ENCODE measurements around the gene ERV3-1.
A peak's percentile ranks its signal among the peaks of the same experiment; 100 is the strongest.
"Not testable (repeated sequence)": the region's sequence is repeated elsewhere in the genome, so short reads cannot be mapped to it uniquely, and the experiment has no call there.

The ERV3-1 gene, protein sequence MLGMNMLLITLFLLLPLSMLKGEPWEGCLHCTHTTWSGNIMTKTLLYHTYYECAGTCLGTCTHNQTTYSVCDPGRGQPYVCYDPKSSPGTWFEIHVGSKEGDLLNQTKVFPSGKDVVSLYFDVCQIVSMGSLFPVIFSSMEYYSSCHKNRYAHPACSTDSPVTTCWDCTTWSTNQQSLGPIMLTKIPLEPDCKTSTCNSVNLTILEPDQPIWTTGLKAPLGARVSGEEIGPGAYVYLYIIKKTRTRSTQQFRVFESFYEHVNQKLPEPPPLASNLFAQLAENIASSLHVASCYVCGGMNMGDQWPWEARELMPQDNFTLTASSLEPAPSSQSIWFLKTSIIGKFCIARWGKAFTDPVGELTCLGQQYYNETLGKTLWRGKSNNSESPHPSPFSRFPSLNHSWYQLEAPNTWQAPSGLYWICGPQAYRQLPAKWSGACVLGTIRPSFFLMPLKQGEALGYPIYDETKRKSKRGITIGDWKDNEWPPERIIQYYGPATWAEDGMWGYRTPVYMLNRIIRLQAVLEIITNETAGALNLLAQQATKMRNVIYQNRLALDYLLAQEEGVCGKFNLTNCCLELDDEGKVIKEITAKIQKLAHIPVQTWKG

DNA sequence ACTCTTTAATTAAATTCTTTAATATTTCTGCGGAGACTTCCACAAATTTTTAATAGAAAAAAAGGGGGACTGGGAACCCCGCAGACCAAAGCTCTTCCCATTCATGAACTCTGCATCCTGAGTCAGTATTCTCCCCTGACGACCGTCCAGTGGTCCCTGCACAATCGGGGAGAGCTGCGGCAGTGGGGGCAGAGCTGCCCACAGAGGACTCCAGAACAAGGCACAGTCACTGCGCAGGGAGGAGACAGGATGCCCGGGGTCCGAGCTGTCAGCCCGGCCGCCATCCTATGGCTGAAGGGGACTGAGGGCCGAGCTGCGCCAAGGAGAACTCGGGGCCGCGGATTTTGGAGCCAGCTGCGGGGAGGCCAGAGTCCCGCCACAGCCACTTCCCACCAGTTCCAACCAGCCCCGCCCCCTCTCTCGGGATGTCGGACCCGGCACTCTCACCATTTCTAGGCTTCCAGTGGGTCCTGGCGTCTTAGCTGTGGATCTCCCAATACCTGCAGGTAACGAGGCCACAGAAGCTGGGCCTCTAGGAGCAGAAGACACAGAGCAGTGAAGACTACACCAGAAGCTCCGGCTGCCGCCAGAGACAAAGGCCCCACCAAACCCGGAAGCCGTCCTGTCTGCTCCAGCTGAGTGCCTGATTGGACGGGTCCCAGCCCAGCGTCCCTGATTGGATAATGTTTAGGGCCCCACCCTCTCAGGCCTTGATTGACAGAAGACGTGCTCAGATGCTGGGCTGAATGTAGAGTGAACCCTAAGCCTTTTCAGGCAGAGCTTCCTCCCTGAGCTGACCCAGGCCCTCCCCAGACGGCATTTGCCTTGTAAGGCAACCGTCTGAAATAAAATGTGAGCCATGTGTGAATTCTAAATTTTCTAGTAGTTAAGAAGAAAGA, at the start of gene ERV3-1:
Gene ERV3-1 (minus strand): TSS at position 594 of the 899 bp plus-strand sequence. CDS start 13,661 bp downstream, outside the sequence.
- DNase-seq (ENCODE audit: low read depth, low spot score): peak; percentile 98

DNA sequence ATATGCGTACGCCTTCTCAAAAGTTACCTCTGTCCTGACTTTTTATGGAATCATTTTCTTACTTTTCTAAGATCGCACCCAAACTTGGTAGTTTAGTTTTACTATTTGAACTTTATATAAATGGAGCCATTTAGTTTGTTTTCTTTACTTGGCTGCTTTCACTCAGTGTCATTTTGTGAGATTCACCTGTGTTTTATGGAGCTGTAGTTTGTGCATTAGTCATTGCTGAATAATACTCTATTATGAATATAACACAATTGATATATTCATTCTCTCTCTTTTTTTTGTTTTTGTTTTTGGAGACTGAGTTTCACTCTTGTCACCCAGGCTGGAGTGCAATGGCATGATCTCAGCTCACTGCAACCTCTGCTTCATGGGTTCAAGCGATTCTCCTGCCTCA, 49.3 kb upstream of the ERV3-1 start:
- not testable (repeated sequence) for DNase-seq (ENCODE audit: low read depth, low spot score)

DNA sequence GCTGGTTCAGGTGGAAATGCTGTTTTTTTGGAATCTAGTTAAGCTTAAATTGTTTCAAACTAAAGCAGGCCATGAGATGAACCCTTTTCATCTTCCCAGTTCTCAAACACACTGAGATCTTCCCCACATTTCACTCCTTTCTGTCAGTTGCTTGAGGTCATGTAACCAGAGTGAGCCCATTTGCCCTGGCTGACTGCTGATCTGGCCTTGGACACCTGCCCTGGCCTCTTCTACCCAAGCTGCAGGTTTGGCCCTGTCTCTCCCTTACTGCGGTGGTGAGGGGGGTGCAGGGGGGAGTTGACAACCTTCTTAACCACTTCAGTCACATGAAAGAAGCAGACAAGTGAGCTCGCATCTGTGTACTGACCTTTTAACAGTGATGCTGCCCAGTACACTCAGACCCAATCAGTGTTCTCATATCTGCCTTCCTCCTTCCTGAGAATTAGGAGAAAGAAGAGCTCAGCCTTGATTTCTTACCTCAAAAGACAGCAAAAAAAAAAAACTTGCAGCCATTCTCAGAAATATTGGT, 48.0 kb upstream of the ERV3-1 start:
- not testable (repeated sequence) for DNase-seq (ENCODE audit: low read depth, low spot score)

DNA sequence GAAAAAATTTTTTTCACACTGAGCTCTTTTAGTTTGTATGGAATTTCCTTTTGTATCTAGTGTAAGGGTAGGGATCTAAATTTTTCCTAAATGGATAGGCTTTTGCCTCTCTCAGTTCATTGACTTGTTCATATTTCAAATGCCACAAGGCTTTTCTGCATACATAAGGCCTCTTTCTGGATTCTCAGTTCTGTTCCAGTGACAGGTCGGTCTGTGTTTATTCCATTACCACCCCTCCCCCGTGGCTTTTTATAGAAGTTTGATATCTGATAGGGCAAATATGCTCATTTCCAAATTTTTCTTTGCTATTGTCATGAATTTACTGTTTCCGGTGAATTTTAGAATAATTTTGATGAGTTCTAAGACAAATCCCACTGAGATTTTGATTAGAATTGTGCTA, 45.2 kb upstream of the ERV3-1 start:
- not testable (repeated sequence) for DNase-seq (ENCODE audit: low read depth, low spot score)

DNA sequence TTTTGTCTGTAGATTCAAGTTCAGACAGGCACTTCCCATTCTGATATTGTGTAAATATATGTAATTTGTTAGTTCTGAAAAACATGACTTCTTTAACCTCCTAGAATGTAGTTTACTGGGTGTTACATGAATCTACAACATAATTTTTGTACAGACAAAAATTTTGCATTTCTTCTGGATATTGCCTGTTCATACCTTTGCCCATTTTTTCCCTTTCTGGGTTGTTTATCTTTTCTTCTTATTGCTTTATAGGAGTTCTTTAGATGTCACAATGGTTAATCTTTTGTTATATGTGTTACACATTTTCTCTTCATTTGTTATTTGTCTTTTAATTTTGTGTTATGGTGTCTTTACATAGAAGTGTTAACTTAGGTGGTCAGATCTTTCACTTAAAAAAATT, 44.7 kb upstream of the ERV3-1 start:
- DNase-seq (ENCODE audit: low read depth, low spot score): not testable (repeated sequence)

DNA sequence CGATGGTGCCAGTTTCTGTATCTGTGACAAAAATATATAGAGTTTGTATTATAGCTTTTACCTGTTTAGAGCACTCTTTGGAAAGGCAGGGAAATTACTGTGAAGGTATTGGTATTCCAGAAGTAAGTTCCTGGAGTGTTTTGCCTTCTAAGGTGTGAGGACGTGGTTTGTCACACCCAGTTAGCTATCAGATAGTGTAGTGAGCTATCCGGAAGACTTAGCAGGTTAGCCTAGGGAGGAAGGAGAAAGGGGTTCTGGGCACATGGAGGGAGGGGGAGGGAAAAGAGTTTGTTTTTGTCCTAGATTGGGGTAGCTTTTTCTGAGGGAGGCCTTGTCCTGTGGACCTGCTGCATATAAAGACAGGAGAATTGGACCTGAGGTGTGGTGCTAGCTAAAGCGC, 39.8 kb upstream of the ERV3-1 start:
- not testable (repeated sequence) for DNase-seq (ENCODE audit: low read depth, low spot score)

DNA sequence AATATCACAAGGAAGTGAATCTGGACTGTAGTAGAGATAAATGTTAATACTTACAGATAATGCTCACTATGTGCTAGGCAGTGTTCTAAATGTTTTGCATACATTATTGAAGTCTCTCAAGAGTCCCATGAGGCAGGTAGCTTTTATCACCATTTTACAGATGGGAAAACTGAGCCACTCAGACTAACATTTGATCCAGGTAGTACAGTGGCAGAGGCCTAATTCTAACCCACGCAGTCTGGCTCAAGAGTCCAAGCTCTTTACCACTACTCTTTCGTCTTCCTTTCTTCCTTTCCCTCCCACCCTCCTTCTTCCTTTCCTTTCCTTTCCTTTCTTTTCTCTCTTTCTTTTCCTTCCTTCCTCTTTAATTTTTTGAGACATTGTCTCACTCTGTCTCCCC, 39.1 kb upstream of the ERV3-1 start:
- DNase-seq (ENCODE audit: low read depth, low spot score): not testable (repeated sequence)

DNA sequence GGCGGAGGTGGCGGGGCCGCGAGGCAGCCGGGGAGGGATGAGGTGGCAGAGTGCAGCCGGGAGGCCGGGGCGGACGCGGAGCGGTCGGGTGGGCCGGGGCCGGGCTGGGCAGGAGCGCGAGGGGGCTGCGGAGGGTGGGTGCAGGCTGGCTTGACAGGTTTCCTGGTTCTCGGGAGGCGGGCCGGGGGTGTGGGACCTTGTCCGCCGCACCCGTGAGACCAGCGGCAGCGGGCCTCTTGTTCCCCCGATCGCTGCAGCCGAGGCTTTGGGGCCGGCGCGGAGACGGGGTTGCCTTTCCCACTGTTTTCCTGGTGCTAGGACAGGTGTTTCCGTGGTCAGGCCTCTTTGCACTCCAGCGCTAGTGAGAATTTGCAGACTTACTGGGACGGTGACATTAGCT, 32.3 kb upstream of the ERV3-1 start:
- peak; percentile 56 for DNase-seq (ENCODE audit: low read depth, low spot score)

DNA sequence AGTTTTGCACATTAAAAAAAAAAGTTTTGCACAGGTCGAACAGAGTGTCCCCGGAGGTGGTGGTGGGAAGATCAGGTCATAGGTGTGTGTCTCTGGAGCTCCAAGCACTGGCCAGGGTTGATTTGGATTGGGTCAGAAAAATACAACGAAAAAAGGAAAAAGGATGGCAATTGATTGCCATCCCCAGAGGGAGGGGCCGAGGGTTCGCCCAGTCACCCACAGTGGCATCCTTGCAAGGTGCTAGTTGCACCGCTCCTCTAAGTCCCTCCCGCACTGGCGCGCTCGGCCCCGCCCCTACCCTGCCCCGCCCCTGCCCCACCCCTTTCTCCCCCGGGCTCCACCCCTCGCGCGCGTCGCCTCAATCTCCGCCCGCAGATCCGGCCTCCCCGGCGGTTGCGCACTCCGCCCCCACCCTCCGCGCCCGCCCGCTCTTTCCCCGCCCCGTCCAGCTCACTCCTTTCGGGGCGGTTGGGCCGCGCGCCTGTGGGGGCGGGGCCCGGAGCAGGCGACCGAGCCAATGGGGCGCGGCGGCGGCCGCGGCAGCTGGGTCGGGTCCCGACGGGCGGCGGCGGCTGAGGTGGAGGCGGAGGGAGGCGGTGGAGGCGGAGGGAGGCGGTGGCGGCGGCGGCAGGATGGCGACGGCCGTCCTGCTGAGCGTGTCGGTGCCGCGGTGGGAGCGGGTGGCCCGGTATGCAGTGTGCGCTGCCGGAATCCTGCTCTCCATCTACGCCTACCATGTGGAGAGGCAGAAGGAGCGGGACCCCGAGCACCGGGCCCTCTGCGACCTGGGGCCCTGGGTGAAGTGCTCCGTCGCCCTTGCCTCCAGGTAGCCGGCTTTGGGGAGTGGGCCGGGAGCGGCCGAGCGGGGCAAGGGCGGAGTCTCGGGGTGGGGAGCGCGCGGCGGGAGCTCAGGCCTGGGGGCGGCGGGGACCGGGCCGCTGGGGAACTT, 31.5 kb upstream of the ERV3-1 start:
- DNase-seq (ENCODE audit: low read depth, low spot score): peak; percentile 71

DNA sequence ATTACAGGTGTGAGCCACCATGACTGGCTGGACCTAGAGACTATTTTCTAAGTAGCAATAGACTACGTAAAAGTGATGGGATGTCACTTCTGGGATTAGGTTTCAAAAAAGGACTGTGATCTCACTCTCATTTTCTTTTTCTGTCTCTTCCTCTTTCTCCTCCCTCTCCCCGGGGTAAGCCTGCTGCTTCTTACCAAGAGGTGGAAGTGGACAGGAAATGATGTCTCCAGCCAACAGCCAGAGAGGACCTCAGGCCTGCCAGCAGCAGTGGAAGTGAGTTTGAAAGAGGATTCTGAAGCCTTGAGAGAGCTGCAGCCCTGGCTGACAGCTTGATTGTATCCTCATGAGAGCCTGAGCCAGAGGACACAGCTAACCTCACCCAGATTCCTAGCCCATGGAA, 30.0 kb upstream of the ERV3-1 start:
- not testable (repeated sequence) for DNase-seq (ENCODE audit: low read depth, low spot score)

DNA sequence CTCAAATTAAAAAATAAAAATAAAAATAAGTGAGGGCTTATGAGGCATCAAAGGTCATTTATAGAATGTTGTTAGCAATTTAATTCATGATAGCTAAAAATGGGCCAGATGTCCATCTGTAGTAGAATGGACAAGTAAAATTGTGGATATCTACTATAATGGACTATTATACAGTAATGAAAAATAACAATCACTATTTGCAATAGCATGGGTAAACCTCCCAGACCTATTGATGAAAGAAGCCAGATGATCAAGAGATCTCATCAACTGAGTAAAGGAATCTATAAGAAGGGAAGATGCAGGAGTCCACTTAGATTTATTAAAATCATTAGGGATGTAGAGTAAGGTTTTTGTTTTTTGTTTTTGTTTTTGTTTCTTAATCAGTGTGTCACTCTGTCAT, 29.0 kb upstream of the ERV3-1 start:
- DNase-seq (ENCODE audit: low read depth, low spot score): not testable (repeated sequence)

DNA sequence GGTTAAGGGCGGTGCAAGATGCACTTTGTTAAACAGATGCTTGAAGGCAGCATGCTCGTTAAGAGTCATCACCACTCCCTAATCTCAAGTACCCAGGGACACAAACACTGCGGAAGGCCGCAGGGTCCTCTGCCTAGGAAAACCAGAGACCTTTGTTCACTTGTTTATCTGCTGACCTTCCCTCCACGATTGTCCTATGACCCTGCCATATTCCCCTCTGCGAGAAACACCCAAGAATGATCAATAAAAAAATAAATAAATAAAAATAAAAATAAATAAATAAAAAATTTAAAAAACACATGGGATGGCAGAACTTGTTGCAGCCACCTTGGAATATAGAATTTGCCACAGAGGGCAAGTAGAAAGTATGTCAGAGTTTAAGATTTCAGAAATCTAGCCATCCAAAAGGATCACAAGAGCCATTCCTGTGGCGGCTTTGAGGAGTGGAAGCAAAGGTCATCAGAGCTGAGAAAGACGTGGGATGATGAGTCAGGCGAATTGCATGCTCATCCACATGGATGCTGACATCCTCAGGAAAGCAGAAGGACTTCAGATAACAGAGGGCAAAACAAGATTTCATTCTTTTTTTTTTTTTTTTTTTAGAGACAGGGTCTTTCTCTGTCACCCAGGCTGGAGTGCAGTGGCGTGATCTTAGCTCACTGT, 27.8 kb upstream of the ERV3-1 start:
- not testable (repeated sequence) for DNase-seq (ENCODE audit: low read depth, low spot score)

DNA sequence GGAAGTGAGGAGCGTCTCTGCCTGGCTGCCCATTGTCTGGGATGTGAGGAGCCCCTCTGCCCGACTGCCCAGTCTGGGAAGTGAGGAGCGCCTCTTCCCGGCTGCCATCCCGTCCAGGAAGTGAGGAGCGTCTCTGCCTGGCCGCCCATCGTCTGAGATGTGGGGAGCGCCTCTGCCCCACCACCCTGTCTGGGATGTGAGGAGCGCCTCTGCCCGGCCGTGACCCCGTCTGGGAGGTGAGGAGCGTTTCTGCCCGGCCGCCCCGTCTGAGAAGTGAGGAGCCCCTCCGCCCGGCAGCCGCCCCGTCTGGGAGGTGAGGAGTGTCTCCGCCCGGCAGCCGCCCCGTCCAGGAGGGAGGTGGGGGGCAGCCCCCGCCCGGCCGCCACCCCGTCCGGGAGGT, 26.9 kb upstream of the ERV3-1 start:
- not testable (repeated sequence) for DNase-seq (ENCODE audit: low read depth, low spot score)

DNA sequence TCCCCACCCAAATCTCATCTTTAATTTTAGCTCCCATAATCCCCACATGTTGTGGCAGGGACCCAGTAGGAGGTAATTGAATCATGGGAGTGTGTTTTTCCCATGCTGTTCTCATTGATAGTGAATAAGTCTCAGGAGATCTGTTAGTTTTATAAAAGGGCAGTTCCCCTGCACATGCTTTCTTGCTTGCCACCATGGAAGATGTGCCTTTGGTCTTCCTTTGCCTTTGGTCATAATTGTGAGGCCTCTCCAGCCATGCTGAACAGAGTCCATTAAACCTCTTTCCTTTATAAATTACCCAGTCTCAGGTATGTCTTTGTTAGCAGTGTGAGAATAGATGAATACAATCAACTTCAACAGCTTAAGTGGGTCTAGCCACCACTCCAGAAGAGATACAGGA, 18.5 kb upstream of the ERV3-1 start:
- DNase-seq (ENCODE audit: low read depth, low spot score): not testable (repeated sequence)

DNA sequence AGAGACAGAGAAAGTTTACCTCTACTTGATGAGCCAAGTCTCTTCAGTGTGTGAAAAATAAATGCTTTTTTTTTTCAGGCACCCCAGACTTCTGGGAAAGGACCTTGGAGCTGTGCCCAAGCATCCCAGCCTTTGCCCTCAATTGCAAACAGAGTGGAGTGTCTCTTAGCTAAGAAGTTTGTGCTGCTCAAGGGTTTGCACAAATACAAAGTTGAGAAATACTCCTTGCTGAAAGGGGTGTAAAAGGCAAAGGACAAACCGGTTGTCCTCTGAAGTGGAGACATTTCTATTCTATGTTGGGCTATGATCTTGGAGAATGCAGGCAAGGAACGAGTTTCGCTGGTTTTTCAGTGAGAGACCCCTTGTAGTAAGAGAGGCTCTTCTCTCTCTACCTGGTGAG, 14.5 kb upstream of the ERV3-1 start:
- DNase-seq (ENCODE audit: low read depth, low spot score): not testable (repeated sequence)

DNA sequence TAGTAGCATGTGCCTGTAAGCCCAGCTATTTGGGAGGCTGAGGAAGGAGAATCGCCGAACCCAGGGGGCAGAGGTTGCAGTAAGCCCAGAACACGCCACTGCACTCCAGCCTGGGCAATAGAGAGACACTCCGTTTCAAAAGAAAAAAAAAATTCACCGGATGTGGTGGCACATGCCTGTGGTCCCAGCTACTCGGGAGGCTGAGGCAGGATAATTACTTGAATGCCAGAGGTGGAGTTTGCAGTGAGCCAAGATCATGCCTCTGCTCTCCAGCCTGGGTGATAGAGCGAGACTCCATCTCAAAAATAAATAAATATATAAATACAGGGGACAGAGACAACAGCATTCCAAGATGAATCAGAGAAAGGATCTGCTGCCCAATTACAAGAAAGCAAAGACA, 3.4 kb upstream of the ERV3-1 start:
- not testable (repeated sequence) for DNase-seq (ENCODE audit: low read depth, low spot score)

DNA sequence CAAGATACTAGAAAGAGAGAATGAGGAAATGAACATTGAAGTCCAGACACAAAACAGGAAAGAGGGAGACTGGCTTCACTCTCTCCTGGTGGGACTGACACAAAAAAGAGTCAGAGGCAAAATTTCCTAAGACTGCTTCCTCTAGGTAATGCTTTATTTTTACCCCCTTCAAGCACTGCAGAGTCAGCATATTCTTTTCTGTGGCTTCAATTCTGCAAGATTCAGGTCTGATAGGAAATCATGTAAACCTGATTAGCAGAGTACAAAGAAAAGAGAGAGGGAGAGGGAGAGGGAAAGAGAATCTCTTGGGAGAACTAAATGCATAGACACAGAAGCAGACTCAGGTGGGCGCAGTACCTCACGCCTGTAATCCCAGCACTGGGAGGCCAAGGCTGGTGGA, 2.9 kb upstream of the ERV3-1 start:
- not testable (repeated sequence) for DNase-seq (ENCODE audit: low read depth, low spot score)

DNA sequence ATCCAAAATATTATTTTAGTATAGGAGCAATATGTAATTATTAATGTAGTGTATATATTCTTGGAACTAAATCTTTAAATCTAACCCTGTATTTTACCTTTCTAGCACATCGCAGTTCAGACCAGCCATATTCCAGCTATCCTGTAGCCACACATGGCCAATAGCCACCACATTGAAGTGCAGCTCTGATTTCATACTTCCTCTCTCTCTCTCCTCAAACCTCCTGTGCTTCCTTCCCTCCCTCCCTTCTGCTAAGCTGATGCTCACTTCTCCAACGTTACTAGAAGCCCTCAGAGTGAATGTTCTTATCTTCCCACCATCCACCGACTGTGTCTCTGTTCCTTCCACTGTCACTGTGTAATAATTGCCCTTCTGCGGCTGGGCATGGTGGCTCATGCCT, 549 bp upstream of the ERV3-1 start:
- DNase-seq (ENCODE audit: low read depth, low spot score): not testable (repeated sequence)

DNA sequence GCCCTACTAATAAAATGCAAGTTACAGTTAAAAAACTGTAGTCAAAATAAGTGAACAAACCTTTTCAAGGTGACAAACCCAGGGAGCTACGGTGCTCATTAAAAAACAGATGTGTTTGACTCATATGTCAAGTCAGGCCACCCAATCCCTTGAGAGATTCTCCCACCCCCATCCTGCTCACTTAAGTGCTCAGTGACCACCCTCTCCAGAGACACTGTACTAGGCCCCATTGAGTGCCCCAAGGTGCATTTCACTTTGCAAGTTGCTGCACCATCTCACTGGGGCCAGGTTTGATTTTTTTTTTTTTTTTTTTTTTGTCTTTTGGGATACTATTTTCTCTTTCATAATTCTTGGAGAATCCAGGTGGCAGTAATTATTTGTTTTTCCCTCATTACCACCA, 1.9 kb downstream of the ERV3-1 start:
- no peak for DNase-seq (ENCODE audit: low read depth, low spot score)

DNA sequence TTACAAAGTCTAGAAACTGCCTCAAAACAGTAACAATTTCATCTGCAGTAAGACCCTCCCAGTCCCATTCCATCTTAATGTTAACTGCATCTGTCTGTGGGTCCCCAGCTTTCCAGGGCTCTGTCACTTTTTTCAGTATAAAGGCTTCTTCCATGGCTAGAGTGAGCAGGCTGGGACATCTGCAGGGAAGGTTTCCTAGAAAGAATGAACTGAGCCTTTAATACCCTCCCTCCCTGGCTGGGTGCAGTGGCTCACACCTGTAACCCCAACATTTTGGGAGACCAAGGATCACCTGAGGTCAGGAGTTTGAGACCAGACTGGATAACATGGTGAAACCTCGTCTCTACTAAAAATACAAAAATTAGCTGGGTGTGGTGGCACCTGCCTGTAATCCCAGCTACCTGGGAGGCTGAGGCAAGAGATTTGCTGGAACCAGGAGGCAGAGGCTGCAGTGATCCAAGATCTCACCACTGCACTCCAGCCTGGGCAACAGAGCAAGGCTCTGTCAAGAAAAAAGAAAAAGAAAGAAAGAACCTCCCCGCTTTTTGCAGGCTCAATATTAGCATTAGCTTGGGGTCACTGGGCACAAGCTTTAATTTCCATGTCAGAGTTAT, 3.4 kb downstream of the ERV3-1 start:
- DNase-seq (ENCODE audit: low read depth, low spot score): no peak
